SHP77 treated with DMSO at 0.1 percent for 48 hours (cell line): Measurements from ENCODE around the gene CBX3.
A peak's percentile ranks its signal among the peaks of the same experiment; 100 is the strongest.
"Not testable (repeated sequence)": the region's sequence is repeated elsewhere in the genome, so short reads cannot be mapped to it uniquely, and the experiment has no call there.

Experiments
- DNase-seq: peaks from one replicate; lab custom pipeline; 2025; lab: John Stamatoyannopoulos, UW

The CBX3 gene

GRCh38 chr7:26201247-26202018 is at the start of gene CBX3:
Gene CBX3 (plus strand): TSS chr7:26201745. CDS start chr7:26202999, 1,254 bp downstream.
- peak; percentile 89 for DNase-seq

- DNase-seq: peak; percentile 31
Measured at GRCh38 chr7:26151953-26152781, 49.4 kb upstream of the CBX3 start, which contains the start of gene NFE2L3. Gene NFE2L3 (plus strand): TSS chr7:26152198. CDS start chr7:26152499, 301 bp downstream.

GRCh38 chr7:26152782-26153240 is 48.7 kb upstream of the CBX3 start:
- not testable (repeated sequence) for DNase-seq

GRCh38 chr7:26153241-26153822 is 48.2 kb upstream of the CBX3 start:
- no peak for DNase-seq

GRCh38 chr7:26153823-26154783 is 47.4 kb upstream of the CBX3 start:
- no peak for DNase-seq

- no peak for DNase-seq
Measured at GRCh38 chr7:26155531-26156375, 45.8 kb upstream of the CBX3 start.

- DNase-seq: no peak
Measured at GRCh38 chr7:26156451-26157420, 44.8 kb upstream of the CBX3 start.

- DNase-seq: no peak
Measured at GRCh38 chr7:26157520-26158105, 43.9 kb upstream of the CBX3 start.

GRCh38 chr7:26159243-26159642 is 42.3 kb upstream of the CBX3 start:
- no peak for DNase-seq

GRCh38 chr7:26160896-26161295 is 40.6 kb upstream of the CBX3 start:
- no peak for DNase-seq

GRCh38 chr7:26162431-26162830 is 39.1 kb upstream of the CBX3 start:
- no peak for DNase-seq

GRCh38 chr7:26163804-26164203 is 37.7 kb upstream of the CBX3 start:
- DNase-seq: not testable (repeated sequence)

GRCh38 chr7:26165950-26166683 is 35.4 kb upstream of the CBX3 start:
- DNase-seq: no peak

- DNase-seq: no peak
Measured at GRCh38 chr7:26166684-26167266, 34.8 kb upstream of the CBX3 start.

GRCh38 chr7:26167303-26167934 is 34.1 kb upstream of the CBX3 start:
- no peak for DNase-seq

GRCh38 chr7:26168458-26169023 is 33.0 kb upstream of the CBX3 start:
- DNase-seq: no peak

- DNase-seq: no peak
Measured at GRCh38 chr7:26169271-26169670, 32.3 kb upstream of the CBX3 start.
